GM19372 (cell line): ENCODE measurements around the gene AWAT2.

ENCODE experiments used
- ATAC-seq: cut with Tn5 transposase; IDR thresholded peaks from one replicate; pipeline ENCODE4 v1.9.1; 2021; ENCODE audit warnings: mild to moderate bottlenecking, low read depth, moderate library complexity; ENCODE audit not compliant: unreplicated experiment

The AWAT2 gene, protein sequence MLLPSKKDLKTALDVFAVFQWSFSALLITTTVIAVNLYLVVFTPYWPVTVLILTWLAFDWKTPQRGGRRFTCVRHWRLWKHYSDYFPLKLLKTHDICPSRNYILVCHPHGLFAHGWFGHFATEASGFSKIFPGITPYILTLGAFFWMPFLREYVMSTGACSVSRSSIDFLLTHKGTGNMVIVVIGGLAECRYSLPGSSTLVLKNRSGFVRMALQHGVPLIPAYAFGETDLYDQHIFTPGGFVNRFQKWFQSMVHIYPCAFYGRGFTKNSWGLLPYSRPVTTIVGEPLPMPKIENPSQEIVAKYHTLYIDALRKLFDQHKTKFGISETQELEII

GRCh38 chrX:70049925-70050324 lies at the start of gene AWAT2:
AWAT2 (minus strand) TSS chrX:70049938; CDS start chrX:70049932, 6 bp downstream.
- no peak for ATAC-seq

- no peak for ATAC-seq
Measured at GRCh38 chrX:70096052-70096451, 46.3 kb upstream of the AWAT2 start.

- no peak for ATAC-seq
Measured at GRCh38 chrX:70092247-70092646, 42.5 kb upstream of the AWAT2 start.

- ATAC-seq, result no peak
Measured at GRCh38 chrX:70089604-70090297, 40.0 kb upstream of the AWAT2 start.

GRCh38 chrX:70088751-70089150 lies 39.0 kb upstream of the AWAT2 start:
- no peak for ATAC-seq

GRCh38 chrX:70087857-70088630 lies 38.3 kb upstream of the AWAT2 start:
- no peak for ATAC-seq

- no peak for ATAC-seq
Measured at GRCh38 chrX:70084592-70085240, 35.0 kb upstream of the AWAT2 start.

- no peak for ATAC-seq
Measured at GRCh38 chrX:70082723-70083122, 33.0 kb upstream of the AWAT2 start.

DNA sequence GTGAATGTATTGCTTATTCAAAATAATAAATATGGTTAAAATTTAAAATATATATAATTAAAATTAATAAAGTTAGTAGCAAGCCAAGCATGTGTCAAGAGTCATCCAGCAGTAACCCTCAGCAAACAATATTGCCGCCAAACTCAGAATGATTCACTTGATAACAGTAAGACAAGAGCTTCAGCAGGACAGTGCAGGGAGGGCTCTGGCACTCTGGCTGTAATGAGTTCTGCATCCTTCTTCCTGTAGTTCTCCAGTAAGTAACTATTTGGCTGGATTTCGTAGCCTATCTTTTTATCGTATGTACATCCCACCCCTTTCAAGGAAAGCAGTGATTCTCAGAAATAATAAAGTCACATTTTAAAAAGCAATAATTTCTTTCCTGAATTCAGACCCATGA lies 30.1 kb upstream of the AWAT2 start:
- no peak for ATAC-seq

DNA sequence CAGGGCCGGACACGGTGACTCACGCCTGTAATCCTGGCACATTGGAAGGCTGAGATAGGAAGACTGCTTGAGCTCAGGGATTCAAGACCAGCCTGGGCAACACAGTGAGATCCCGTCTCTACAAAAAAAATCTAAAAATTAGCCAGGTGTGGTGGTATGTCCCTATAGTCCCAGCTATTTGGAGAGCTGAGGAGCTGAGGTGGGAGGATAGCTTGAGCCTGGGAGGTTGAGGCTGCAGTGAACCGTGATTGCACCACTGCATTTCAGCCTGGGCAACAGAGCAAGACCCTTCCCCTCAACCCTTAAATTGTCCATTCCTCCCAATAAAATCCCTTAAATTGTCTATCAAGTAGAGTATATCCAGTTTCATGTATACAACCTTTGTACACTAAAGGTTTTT lies 29.6 kb upstream of the AWAT2 start:
- no peak for ATAC-seq

GRCh38 chrX:70066646-70067045 lies 16.9 kb upstream of the AWAT2 start:
- no peak for ATAC-seq

- no peak for ATAC-seq
Measured at GRCh38 chrX:70062961-70063550, 13.3 kb upstream of the AWAT2 start.

- ATAC-seq, result no peak
Measured at GRCh38 chrX:70062076-70062475, 12.3 kb upstream of the AWAT2 start, which contains the start of gene OTUD6A. OTUD6A (plus strand) TSS chrX:70062457; CDS start chrX:70062525, 68 bp downstream.

GRCh38 chrX:70054391-70054790 lies 4.7 kb upstream of the AWAT2 start:
- no peak for ATAC-seq

DNA sequence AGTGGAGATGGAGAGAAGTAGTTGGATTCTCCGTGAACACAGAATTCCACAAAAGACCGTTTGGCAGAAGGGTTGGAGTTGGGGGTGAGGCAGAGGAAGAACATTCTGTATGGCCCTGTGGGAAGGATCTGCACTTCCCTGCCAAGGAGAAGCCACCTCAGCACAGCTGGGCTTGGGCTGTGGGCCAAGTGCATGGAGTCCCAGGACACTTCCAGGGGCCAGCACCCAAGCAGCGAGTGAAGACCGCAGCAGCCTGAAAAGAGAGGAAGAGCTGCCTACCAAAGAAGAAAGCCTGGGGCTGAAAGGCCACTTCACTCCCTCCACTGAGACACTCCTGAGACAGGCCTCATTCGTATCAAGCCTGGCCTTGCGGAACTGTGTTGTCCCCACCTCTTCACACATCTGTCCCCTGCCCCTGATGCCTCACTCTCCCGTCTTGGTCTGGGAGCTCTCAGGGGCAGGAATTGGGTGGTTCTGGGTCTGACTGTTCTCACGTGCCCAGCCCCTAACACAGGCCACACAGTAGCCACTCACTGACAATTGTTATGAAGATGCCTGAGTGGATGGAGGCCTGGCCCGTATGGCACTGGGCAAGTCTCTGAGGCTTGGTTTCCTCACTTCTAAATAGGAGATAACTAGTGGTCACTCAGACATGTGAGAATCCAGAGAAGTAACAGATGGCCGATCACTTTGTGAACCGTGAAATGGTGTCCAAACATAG lies 3.3 kb upstream of the AWAT2 start:
- no peak for ATAC-seq

GRCh38 chrX:70049406-70049805 lies 332 bp downstream of the AWAT2 start:
- no peak for ATAC-seq

DNA sequence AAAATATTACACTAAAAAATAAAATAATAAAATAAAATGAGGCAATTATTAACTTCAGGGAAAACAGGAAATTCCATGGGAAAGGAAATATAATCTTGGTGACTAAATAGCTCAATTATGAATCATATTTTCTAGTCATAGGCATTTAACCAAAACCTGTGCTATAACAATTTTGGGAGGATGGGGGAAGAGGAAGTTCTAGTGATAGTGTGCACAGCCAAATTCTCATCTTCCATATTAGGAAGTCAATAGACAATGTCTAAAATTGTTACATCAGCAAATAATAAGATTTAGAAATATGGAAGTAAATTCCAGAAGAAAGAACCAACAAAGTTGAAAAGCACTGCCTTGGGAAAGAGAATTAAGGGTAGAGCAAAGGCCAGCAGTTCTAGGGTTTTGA lies 2.8 kb downstream of the AWAT2 start:
- ATAC-seq, result no peak

GRCh38 chrX:70044541-70045245 lies 5.0 kb downstream of the AWAT2 start:
- no peak for ATAC-seq

DNA sequence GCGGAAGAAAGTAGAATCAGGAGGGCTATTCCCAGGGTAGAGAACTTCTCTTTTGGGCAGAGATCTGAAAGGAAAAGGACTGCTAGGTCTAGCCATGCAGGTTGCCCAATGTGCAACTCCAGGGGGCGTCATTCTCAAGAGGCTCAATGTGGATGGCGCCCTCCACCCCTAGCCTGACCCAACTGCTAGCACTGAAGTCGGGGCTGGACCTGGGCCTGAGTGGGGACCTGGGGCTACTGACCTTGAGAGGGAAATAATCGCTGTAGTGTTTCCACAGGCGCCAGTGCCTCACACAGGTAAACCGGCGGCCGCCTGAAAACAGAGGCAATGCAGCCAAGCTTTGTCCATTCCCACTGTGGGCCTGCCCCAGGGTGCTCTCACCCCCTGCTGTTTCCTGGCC lies 6.1 kb downstream of the AWAT2 start:
- no peak for ATAC-seq
